NCI-H510A (cell line): ENCODE measurements around the gene MAPKAP1.

Experiments
- DNase-seq: peaks from one replicate; lab custom pipeline; 2025; lab: John Stamatoyannopoulos, UW

Gene MAPKAP1

DNA sequence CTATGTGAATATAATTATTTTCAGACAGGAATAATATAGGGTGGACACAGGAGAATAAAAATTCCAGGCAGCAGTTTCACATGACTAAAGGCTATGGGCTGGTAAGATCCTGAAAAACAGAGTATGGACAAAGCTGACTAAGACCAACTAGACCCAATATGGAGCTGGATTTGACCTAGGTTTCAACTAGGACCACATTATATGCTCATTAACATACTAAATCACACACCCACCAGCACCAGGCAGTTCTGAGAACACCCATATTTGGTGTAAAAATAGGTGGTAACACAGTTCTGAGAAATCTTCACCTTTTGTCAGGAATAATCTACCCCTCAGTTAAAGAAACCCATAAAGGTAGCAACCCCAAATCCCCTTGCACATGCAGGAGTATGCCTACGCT is 64.7 kb downstream of the MAPKAP1 start:
- no peak for DNase-seq

DNA sequence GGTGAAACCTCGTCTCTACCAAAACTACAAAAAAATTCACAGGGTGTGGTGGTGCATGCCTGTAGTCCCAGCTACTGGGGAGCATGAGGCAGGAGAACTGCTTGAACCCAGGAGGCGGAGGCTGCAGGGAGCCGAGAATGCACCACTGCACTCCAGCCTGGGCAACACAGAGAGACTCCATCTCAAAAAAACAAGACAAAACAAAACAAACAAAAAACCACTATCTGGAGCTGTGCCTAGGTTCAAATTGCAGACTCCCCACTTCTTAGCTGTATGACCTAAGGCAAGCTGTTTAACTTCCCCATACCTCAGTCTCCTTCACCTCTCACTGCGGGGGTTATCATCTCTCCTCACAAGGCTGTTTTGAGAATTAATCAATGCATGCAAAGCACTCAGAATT is 68.0 kb downstream of the MAPKAP1 start:
- DNase-seq, result no peak

DNA sequence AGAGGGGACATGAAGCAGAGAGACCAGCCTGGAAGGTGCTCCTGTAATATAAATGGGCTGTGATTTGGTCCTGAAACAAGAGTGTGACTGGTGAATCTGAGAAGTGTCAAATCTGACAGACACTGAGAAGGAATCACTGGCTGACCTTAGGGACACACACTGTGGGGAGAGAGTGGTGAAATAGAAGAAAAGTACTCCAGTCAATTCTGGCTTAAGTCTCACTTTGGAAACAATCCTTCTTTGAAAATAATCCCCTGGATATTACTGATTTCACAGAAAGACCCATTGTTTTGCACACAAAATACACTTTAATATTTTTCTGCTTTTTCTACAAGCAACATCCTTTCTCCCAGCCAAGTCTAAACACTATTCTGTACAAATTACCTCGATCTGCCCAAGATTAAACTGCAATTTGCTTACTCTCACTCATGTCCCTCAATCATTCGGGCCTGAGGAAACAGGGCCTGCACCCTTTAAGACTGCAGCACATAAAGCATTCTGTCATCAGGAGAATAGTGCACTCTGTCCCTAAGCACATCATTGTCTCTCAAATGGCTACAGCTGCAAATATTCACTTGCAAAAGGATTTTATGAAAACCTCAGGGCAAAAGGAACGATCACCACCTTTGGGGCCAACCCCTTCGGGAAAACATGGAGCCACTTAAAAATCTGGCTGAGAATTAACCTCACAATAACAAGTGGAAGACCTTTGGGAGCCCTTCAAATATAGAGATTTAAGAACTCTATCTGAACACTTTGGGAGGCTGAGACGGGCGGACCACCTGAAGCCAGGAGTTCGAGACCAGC is 68.6 kb downstream of the MAPKAP1 start:
- no peak for DNase-seq

DNA sequence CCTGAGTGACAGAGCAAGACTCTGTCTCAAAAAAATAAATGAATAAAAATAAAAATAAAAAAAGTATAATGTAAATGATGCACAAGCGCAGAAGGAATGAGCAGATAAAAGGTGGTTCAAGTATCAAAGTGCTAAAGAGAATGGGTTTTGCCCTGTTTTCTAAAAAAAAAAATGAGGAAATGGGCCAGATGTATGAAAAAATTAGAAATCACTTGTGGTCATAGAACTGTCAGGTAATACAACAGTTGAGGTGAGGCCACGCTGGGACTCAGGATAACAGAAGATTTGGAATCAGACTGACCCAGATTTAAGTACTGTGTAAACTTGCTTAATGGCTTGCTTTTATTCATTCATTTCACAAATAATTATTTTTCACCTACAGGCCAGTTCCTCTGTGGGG is 69.8 kb downstream of the MAPKAP1 start:
- no peak for DNase-seq

DNA sequence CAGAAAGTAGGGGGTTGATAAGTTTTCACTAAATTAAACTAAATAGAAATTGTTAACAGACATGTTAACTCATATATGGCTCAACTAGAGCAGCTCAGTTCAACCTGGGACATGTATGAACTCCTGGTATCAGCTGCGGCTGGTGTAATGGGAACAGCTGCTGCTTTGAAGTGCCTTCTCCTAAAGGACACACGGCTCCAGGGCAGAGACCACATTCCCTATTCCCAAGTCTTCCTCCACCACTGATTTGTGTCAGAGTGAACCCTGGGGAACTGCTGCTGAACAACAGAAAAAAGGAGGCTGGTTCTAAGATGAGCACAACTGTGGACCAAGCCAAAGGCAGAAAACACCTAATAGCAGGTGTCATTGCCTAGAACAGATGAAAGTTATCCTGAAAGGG is 71.1 kb downstream of the MAPKAP1 start:
- DNase-seq, result peak; percentile 47

DNA sequence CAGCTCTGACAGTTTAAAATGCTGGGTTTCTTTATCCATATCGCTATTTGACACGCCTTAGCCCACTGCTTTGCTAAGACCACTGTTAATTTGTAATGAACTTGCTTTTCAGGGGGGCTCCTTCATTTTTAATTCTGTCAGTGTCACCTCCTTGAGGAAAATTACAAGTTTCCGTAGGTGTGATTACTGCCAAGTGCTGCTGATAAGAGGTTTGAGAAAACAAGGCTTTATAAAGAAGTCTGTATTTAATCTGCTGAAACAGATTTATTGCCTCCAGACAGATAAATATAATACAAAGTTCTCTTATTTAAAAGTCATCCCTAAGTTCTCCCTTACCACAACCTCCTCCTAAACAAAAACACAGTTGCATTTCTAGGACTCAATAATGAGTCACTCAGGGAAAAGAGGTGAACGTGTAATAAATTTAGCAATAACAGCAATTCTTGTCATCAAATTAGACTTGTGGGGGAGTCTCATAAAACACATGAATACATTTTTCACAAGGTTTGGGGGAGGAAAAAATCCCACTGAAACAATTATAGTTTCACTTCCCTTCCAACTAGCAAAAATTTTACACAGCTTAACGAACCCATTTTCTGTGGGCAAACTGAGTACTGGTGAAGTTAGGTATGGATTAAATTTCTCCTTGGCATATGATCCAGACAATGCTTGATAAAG is 72.8 kb downstream of the MAPKAP1 start:
- DNase-seq, result no peak

DNA sequence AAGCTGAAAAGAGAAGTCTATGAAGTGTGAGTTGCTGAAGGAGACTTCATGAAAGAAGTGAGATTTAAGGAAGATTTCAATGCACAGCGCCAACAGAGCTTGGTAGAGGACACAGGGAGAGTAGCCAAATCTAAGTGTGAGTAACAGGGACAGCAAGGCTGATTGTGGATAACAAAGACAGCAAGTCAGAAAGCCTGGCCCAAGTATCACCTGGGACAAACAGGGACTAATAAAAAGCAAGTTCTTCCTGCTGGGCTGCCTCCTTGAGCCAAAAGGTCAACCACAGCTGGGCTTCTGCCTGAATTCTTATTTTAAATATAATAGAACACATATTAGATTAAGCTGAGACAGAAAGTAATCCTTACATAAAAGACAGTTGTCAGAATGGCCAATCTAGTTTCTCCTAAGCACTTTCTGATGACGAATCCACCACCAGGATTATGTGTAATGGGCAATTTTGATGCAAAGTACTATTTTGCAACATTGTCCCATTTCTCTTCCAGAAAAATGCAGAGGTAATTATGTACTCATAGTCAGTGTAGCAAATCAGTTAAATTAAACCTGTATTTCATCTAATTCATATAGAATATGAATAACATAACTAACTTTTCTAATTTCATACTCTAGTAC is 73.8 kb downstream of the MAPKAP1 start:
- DNase-seq, result no peak

DNA sequence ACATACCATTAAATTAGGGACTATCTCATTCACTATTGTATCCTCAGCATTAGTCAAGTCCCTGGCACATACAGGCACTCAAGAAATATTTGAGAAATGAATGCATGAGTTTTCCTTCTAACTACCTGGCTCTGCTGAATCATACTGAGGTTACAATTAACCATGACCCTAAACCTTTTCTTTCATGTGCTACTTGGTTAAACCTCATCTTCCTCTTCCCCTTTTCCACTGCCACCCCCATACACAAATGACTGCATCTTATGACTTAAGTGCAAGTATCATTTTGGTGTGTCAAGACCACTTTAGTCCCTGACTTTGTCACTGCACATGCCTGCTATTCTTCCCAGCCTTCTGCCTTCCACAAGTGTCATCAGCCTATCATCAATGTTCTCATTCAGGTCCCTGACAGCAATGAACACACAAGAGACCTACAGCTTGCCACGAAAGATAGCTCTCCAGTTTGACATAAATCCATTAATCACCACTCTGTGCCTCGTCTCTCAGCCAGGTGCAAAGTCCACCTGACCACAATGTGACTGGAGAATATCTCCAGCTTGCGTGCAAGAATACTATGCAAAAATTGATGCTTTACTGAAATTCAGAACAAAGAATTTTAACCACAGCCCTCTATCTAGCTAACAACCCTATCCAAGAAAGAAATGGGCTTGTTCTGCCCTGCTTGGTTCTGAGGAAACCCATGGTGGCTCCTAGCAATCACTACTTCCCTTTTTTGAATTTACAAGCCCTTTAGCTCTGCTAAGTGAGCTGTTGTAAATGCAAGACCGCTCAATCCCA is 74.5 kb downstream of the MAPKAP1 start:
- DNase-seq, result peak; percentile 79

DNA sequence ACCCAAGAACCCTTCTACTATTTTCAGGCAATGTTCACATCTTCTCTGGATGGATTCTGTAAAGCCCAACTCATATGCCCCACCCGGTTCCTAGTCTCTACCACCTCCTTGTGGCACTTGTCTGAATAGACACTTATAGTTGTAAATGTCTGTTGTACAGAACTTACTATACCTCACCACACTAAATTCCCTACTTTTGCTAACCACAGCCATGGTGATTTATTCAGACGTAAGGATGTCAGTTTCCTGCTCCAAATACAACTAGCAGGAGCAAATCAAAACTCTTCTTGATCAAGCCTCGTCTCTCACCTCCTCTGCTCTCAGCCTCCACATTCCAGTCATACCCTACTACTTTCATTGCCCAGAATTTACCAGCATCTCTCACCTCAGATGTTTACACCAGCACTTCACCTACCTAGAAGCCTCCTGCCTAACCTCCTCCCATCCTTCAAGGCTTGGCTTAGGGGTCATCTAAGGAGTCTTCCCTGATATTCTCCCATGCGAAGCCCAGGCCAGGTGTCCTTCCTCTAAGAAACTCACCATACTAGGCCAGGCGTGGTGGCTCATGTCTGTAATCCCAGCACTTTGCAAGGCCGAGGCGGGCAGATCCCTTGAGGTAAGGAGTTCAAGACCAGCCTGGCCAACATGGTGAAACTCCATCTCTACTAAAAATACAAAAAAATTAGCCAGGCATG is 75.5 kb downstream of the MAPKAP1 start:
- DNase-seq, result no peak

DNA sequence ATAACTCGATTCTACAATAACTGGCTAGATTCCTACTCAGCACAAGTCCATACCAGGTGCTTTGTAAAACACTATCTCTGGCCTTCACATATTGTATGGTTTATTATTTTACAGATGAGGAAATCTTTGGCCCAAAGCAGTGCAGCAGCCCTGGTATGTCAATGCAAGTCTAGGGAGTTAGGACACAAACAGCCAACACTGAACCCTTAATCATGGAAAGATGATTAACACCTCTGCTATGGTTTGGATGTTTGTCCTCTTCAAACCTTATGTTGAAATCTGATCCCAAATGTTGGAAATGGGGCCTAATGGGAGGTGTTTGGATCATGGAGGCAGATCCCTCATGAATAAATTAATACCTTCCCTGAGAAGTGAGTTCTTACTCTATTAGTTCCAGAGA is 76.6 kb downstream of the MAPKAP1 start:
- no peak for DNase-seq

DNA sequence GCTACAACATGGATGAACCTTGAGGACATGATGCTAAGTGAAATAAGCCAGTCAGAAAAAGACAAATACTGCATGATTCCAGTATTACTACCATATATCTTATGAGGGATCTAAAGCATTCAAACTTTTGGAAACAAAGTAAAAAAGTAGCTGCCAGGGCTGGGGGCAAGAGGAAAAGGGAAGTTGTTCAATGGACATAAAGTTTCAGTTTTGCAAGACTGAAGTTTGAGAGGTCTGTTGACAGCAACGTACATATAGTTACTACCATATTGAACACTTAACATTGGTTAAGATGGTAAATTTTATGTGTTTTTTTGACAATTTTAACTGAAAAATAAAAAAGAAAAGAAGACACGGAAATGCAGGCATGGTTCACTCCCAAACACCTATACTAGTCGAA is 77.6 kb downstream of the MAPKAP1 start:
- no peak for DNase-seq

DNA sequence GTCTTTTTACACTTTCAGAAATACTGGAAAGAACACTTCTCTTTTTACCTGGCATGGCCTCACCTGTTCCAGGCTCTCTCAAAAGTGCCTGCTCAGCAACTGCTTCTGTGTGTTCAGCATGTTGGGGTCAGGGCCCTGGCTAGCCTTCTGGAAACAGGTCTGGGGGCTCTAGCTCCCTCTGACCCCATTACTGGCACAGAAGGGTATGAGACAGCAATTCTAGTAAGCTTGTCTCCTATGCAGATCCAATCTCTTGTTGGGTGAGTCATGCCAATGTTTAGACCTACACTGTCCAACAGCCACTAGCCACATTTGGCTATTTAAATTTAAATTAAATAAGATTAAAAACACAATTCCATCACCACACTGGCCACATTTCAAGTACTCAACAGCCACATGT is 80.8 kb downstream of the MAPKAP1 start:
- no peak for DNase-seq

DNA sequence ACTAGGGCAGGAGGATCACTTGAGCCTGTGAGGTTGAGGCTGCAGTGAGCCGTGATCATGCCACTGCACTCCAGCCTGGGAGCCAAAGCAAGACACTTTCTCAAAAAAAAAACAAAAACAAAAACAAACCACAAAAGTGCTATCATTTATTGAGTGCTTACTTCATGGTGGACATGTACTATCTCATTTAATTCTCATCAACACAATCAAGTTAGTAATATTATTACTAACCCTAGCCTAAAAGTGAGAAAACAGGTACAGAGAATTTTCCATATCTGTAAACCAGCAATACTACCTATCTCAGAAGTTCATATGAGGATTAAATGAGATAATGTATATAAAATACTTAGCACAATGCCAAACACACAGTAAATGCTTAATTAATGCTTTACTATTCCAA is 85.8 kb downstream of the MAPKAP1 start:
- DNase-seq, result no peak

DNA sequence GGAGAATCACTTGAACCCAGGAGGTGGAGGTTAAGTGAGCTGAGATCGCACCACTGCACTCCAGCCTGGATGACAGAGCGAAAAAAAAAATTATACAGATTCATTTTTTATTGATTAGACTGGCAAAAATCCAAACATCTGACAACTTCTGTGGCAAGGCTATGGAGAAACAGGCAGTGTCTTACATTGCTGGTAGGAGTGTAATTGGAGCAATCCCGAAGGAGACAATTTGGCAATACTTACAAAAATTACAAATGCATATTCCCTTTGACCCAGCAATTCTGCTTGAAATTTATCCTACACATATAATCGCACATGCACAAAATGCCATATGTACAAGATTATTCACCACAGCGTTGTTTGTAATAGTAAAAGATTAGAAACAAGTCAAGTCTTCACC is 86.8 kb downstream of the MAPKAP1 start:
- DNase-seq, result no peak

DNA sequence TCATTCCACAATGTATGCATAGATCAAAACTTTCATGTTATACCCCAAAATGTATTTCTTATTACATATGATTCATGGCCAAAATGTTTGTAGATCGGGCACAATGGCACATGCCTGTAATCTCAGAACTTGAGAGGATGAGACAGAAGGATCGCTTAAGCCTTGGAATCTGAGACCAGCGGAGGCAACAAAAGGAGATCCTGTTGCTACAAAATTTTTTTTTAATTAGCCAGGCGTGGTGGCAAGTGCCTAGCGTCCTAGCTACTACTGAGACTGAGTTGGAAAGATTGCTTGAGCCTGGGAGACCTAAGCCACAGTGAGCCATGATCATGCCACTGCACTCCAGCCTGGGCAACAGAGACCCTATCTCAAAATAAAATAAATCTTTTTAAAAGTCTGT is 89.9 kb downstream of the MAPKAP1 start:
- no peak for DNase-seq

DNA sequence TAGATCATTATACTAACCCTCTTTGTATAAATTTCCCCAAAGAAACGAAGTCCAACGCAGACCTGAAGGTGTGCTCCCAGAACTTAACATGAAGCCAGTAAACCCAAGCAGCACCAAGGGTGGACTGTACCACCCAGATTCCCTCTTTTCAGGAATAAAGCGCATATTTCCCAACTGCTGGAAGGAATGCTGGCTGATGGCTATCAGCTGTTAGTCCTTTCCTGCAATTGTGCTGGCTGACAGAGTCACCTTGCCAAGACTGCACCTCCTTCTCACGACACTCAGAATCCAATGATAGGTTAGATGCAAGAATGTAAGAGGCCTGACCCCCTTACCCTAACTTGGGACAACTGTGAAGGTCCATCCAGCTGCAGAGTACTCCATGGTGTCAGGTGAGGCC is 93.9 kb downstream of the MAPKAP1 start:
- DNase-seq, result no peak

DNA sequence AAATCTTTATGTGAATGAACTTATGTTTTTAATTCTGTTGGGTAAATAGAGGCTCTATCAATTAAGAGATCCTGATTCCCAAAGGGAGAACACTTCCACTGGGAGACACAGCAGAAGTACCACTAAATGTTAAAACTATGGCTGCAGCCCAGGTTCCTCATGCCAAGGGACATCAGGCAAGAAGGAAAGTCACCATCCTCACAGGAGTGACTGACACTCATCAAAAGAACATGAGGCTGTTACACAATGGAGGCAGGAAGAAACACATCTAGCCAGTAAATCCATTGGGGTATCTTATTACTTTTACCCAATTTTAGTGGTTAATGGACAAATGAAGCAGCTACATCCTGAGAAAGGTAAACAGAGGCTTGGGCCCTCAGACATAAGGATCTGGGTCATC is 94.4 kb downstream of the MAPKAP1 start:
- DNase-seq, result no peak

DNA sequence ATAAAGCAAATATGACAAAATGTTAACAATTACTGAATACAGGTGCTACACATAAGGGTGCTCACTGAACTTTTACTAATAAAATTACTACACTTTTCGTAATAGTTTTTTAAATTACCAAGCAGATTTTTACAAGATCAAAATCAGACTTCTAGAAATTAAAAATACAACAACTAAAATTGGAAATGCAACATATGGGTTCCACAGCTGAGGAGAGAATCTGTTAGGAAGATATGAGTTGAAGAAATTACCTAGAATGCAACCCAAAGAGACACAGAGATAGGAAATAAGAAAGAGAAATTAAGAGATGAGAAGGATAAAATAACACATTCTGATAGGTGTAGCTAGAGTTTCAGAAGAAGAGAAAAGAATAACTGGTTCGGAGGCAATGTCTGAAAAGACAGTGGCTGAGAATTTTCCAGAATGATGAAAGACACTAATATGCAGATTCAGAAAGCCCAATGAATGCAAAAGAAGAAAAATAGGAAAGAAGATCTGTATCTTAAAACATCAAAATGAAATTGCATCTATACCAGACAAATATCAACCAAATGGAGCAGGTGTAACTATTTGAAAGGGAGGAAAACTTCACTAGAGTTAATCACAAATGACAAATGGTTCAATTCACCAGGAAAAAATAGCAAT is 95.8 kb downstream of the MAPKAP1 start:
- no peak for DNase-seq

DNA sequence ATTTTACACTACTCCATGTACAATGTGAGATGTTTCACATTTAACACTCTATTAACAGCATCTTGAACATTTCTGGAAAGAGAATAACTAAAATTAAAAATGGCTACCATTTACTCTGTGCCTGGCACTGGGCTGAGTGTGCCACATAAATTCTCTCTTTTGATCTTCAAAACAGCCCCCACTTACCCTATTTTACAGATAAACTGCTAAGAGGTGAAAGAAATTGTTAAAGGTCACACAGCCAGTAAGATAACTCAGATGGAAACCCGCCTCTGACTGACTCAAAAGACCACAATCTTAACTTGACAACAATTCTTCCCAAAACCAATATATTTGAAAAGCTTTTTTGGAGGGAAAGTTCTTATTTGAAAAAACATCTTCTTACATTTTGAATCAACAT is 97.3 kb downstream of the MAPKAP1 start:
- DNase-seq, result no peak

DNA sequence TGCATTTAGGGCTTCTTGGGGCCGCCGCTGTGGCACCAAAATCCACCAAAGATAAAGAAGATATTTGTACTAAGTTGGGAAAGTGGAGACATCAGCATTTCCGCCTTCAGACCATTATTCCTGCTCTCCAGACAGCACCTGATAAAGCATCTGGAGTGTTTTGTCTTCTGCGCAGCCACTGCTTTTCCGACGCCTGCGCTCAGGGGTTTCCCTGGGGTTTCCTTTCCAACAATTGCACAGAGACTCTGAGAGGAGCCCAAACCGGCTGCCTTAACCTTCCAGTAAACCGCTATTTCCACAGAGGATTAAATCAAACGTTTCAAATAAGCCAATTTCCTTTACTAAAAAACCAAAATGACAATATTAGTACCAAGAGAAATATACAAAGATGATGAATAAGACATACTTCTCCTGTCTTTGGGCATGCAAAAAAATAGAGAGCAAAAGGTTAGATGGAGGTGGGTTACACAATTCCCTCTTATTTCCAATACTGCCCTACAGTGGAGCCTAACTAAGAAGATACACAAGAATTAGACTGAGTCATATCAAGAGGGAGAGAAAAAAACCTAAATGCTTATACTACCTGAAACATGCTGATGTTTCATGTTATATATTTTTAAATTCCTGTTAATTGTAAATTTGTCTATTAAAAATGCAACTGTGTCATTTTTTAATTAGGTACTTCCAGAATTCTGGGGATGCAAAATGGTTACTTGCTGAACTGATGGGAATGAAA is 98.4 kb downstream of the MAPKAP1 start:
- no peak for DNase-seq

DNA sequence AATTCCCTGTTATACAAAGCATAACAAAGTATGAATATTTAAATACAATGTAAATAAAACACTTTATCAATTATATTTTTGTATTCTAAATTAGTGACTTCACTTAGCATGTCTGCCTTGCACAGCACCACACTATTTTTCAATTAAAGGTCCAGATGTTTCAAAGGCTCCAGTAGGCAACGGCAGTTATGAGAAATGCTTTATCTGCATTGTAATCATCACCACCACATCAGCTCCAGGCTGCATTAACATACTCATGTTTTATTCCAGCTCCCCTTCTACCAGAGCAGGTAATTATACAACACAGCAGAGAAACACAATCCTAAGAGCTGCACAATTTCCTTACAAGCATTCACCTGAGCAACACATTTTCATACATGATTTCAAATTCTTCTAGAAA is 102.8 kb downstream of the MAPKAP1 start:
- no peak for DNase-seq
